Endothelial cell of umbilical vein (primary cell): ENCODE results near the gene HOXA3. TPM values are rescaled to one million over a fixed set of nuclear protein-coding genes. Genes with fewer than 3 reads are reported as not detected.

Experiments
- BruUV-seq: library from RNA; stranded (reverse); fragments of 400-500 nt; replicated peaks from 2 replicates; lab custom pipeline; 2021; lab: Mats Ljungman, UMichigan
- CTCF ChIA-PET: fragments of 300-600, 350-600 bp; sonication (Branson Sonifier 250); formaldehyde crosslinking; loops from one replicate; lab custom pipeline; 2021; ENCODE audit warnings: antibody characterized with exemption, inconsistent platforms; lab: Charles Lee
- POLR2A ChIA-PET: fragments of 300-600, 350-600 bp; sonication (Branson Sonifier 250); formaldehyde crosslinking; loops from one replicate; lab custom pipeline; 2021; ENCODE audit warnings: antibody characterized with exemption, inconsistent platforms; lab: Charles Lee
- DNase-seq: peaks from one replicate; pipeline ENCODE4 v3.0.0-alpha.2; 2011; ENCODE audit warnings: low read depth, low spot score
- FAIRE-seq: peaks from 2 replicates; lab custom pipeline; 2011; peaks lifted over from hg19 to GRCh38; lab: Jason Lieb, UNC
- H2AFZ ChIP-seq: 2 replicates; pipeline ENCODE4 v1.6.0; 2012; ENCODE audit warnings: low read depth, low read length, control low read depth, inconsistent platforms
- H3K27ac ChIP-seq: 2 replicates; pipeline ENCODE4 v1.5.1; 2011; ENCODE audit warnings: low read depth, mild to moderate bottlenecking, control low read depth, low read length, moderate library complexity; ENCODE audit not compliant: insufficient read depth
- H3K27me3 ChIP-seq, 2 experiments: 2 replicates each; pipeline versions ENCODE4 v1.6.0 to v1.6.1; 2011; ENCODE audit warnings: low read length in 2 of 2, mixed read lengths in 1 of 2; ENCODE audit not compliant: control insufficient read depth in 2 of 2, insufficient read depth in 2 of 2
- H3K36me3 ChIP-seq, 2 experiments: 2 replicates in 1 of 2; 3 replicates in 1 of 2; pipeline ENCODE4 v1.5.1; 2011; ENCODE audit warnings: low read length in 2 of 2, mild to moderate bottlenecking in 1 of 2, moderate library complexity in 1 of 2; ENCODE audit not compliant: control insufficient read depth in 2 of 2, insufficient read depth in 2 of 2; ENCODE audit errors: extremely low read depth in 1 of 2
- H3K4me1 ChIP-seq: 3 replicates; pipeline ENCODE4 v1.5.1; 2011; ENCODE audit warnings: mild to moderate bottlenecking, low read length; ENCODE audit not compliant: control insufficient read depth, insufficient read depth; ENCODE audit errors: extremely low read depth
- H3K4me2 ChIP-seq: 2 replicates; pipeline ENCODE4 v1.6.1; 2011; ENCODE audit warnings: low read length, control low read depth, mixed read lengths; ENCODE audit not compliant: insufficient read depth
- H3K4me3 ChIP-seq, 3 experiments: fragments of 200-600 bp in 1 of 3; sonication (generic), shearing (Covaris generic) in 1 of 3; replicated peaks in 1 of 3; 2 replicates each; pipeline ENCODE4 v1.5.1; 2011 to 2016; ENCODE audit warnings: control low read depth in 3 of 3, low read length in 3 of 3, mild to moderate bottlenecking in 2 of 3, inconsistent platforms in 1 of 3, low read depth in 1 of 3, moderate library complexity in 1 of 3; ENCODE audit not compliant: insufficient read depth in 1 of 3
- H3K79me2 ChIP-seq: 2 replicates; pipeline ENCODE4 v1.6.0; 2012; ENCODE audit warnings: low read length, inconsistent platforms; ENCODE audit not compliant: control insufficient read depth, insufficient read depth
- H3K9ac ChIP-seq: replicated peaks from 2 replicates; pipeline ENCODE3; 2011; ENCODE audit warnings: low read length, control low read depth; ENCODE audit not compliant: insufficient read depth; ENCODE audit errors: extremely low read depth
- H3K9me1 ChIP-seq: replicated peaks from 3 replicates; pipeline ENCODE4 v1.6.0; 2011; ENCODE audit warnings: mild to moderate bottlenecking, low read length; ENCODE audit not compliant: control insufficient read depth, insufficient read depth; ENCODE audit errors: extremely low read depth
- H3K9me3 ChIP-seq: replicated peaks from 2 replicates; pipeline ENCODE4 v1.5.1; 2012; ENCODE audit warnings: low read length, inconsistent platforms; ENCODE audit not compliant: control insufficient read depth, insufficient read depth
- H4K20me1 ChIP-seq: replicated peaks from 2 replicates; pipeline ENCODE3; 2011; ENCODE audit warnings: mild to moderate bottlenecking, low read length; ENCODE audit not compliant: control insufficient read depth, insufficient read depth; ENCODE audit errors: extremely low read depth
- EZH2 ChIP-seq: IDR thresholded peaks from 2 replicates; pipeline ENCODE4 v1.6.1; 2012; ENCODE audit warnings: borderline replicate concordance, low read depth, mild to moderate bottlenecking, moderate library complexity, low read length, inconsistent platforms; ENCODE audit not compliant: severe bottlenecking
- FOS ChIP-seq: IDR thresholded peaks from 2 replicates; pipeline ENCODE4 v1.6.1; 2011; ENCODE audit warnings: mild to moderate bottlenecking, low read length, moderate library complexity, borderline replicate concordance; ENCODE audit not compliant: insufficient read depth
- GATA2 ChIP-seq: IDR thresholded peaks from 2 replicates; pipeline ENCODE4 v1.7.0; 2011; ENCODE audit warnings: low read depth, mild to moderate bottlenecking, moderate library complexity, mixed read lengths, low read length; ENCODE audit not compliant: insufficient read length, insufficient read depth
- JUN ChIP-seq: IDR thresholded peaks from 2 replicates; pipeline ENCODE4 v1.6.1; 2011; ENCODE audit warnings: borderline replicate concordance, low read depth; ENCODE audit not compliant: insufficient read length, insufficient read depth
- MYC ChIP-seq: IDR thresholded peaks from one replicate; pipeline ENCODE4 v1.6.1; 2011; ENCODE audit warnings: mild to moderate bottlenecking, low read depth, low read length
- POLR2A ChIP-seq: IDR thresholded peaks from 2 replicates; pipeline ENCODE4 v1.6.1; 2012; ENCODE audit warnings: low read depth, mild to moderate bottlenecking, control low read depth, low read length
- POLR2AphosphoS5 ChIP-seq: IDR thresholded peaks from 2 replicates; pipeline ENCODE4 v1.6.1; 2012; ENCODE audit warnings: low read depth, mild to moderate bottlenecking, control low read depth, low read length, moderate library complexity; ENCODE audit not compliant: insufficient read depth
- dilution Hi-C: fragments of 300-500 bp; cut with MboI; formaldehyde crosslinking; loops from one replicate; pipeline ENCODE4 v1.15.0; 2019; ENCODE audit warnings: low sequenced_read_pairs; ENCODE audit not compliant: extremely low pct_ligation_motif_present
- intact Hi-C: fragments of 100-400 bp; cut with micrococcal nuclease; formaldehyde crosslinking; loops from one replicate; pipeline ENCODE4 v1.10.0; 2022
- polyA plus RNA-seq, 4 experiments: library from polyadenylated mRNA; depleted of rRNA in 3 of 4; stranded (reverse) in 3 of 4; unstranded in 1 of 4; fragments of >200 nt; gene quantifications; 2 replicates each; pipeline versions ENCODE4 v1.2.1 to v1.2.3, GENCODE V29; 2011 to 2012; ENCODE audit warnings: missing spikeins in 1 of 4
- total RNA-seq: library from RNA; stranded (reverse); gene quantifications from 2 replicates; pipeline ENCODE4 v1.2.3, GENCODE V29; 2021
- TF ChIP-seq, protein P1 (sequence below), 2 donors: IDR thresholded peaks; 1 replicate in 1 of 2; 2 replicates in 1 of 2; pipeline ENCODE4 v1.5.1; 2011; ENCODE audit warnings: low read length in 2 of 2, mild to moderate bottlenecking in 2 of 2, moderate library complexity in 2 of 2, control low read depth in 1 of 2, inconsistent platforms in 1 of 2, low read depth in 1 of 2; ENCODE audit not compliant: insufficient read depth in 1 of 2; ENCODE audit errors: extremely low read depth in 1 of 2
- TF ChIP-seq, protein P2 (sequence below): IDR thresholded peaks from 2 replicates; pipeline ENCODE4 v1.6.1; 2011; ENCODE audit not compliant: insufficient read depth, insufficient read length

The HOXA3 gene
- total and polyA plus RNA-seq, 2 donors (not counting 3 experiments of a cell fraction or from before 2014, with no cell fraction given) = 4.7 to 14.0 TPM

DNA sequence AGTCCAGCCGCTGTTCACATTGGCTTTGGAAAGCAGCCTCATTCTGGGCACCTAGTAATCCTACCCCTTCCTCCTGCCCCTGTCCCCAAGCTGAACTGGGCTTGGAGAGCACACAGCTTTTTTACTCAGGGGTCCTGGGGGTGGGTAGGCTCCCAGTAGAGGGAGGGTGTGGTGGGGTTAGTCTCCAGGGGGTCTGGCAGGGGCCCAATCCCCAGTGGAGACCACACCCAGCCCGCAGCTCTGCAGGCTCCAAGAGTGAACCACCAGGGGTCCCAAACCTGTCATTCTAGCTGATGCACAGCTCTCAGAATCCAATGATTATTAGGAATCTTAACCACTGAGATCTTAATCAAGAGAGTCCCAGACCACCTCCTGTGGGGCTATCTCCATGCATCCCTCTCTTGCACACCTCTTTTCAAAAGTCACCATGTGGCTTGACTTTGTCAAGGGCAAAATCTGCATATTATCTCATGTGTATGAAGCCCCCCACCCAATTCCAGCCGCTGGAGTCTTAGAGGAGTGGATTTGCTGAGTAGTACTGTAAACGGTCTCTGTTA, 30.0 kb upstream of the HOXA3 start:
- Histone ChIP-seq H3K4me2 (peak overlapping the region; percentile 82), H3K9me3 (no peaks in the 10 kb centered on the region), H3K9me1 (no peaks in the 10 kb centered on the region), H3K4me1 (peaks cover 62% of the 10 kb centered on the region), H4K20me1 (no peaks in the 10 kb centered on the region), H3K27me3 (no peaks in the 10 kb centered on the region), H3K4me3 (peak overlapping the region; percentile 82 to 91 (median 84)), H3K36me3 (no peaks in the 10 kb centered on the region), H2AFZ (no peak overlapping the region), H3K9ac (peak overlapping the region; percentile 88), H3K79me2 (peaks cover 89% of the 10 kb centered on the region), H3K27ac (no peak overlapping the region)
- TF ChIP-seq, protein P1, sequence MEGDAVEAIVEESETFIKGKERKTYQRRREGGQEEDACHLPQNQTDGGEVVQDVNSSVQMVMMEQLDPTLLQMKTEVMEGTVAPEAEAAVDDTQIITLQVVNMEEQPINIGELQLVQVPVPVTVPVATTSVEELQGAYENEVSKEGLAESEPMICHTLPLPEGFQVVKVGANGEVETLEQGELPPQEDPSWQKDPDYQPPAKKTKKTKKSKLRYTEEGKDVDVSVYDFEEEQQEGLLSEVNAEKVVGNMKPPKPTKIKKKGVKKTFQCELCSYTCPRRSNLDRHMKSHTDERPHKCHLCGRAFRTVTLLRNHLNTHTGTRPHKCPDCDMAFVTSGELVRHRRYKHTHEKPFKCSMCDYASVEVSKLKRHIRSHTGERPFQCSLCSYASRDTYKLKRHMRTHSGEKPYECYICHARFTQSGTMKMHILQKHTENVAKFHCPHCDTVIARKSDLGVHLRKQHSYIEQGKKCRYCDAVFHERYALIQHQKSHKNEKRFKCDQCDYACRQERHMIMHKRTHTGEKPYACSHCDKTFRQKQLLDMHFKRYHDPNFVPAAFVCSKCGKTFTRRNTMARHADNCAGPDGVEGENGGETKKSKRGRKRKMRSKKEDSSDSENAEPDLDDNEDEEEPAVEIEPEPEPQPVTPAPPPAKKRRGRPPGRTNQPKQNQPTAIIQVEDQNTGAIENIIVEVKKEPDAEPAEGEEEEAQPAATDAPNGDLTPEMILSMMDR (IDR thresholded peaks at IDR 0.05; ENCODE audit: extremely low read depth in 1 of 2, insufficient read depth in 1 of 2, low read depth in 1 of 2, low read length in 2 of 2) = peak in 1 of 2 donors; percentile 30
- TF ChIP-seq MYC (no peak), POLR2A (no peak)
- no peak for DNase-seq
- dilution Hi-C loops = no loop called here
- ChIA-PET POLR2A (no interaction called here), CTCF (interaction anchor here (0.7 to 6.0 kb wide), 7 partner anchors 9 to 592 kb away, joined by 3 to 49 read pairs (median 4); partner anchors contain the start of gene HOXA10)
- FAIRE-seq = no peak
- intact Hi-C loops = no loop called here
- BruUV-seq = no TSS peak

DNA sequence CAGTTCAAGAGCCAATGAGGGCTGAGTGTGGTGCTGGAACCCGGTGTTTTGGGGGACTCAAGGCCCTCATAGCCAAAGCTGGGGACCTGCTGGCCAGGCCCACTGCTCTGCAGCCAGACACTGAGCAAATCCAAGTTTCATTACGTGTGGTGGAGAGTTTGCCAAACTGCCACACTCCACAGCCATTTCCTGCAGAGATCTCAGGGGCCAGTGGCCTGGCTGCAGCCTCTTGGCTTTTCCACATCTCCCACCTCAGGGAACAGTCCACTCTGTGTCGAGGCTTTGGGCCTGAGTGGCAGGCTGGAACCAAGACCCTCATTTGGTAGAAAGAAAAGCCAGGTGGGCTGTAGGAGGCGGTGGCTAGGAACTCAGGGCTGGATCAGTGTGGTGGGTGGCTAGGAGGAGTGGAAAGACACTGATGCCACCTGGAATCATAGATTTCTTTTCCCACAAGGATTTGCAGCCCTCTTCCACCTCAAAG, 29.5 kb upstream of the HOXA3 start:
- no peak for TF ChIP-seq POLR2AphosphoS5
- TF ChIP-seq, protein P2, sequence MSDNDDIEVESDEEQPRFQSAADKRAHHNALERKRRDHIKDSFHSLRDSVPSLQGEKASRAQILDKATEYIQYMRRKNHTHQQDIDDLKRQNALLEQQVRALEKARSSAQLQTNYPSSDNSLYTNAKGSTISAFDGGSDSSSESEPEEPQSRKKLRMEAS = no peak
- TF ChIP-seq GATA2 = no peak
- no peak for TF ChIP-seq POLR2A
- no peak for TF ChIP-seq MYC
- TF ChIP-seq EZH2 = no peak
- TF ChIP-seq FOS = no peak
- TF ChIP-seq, protein P1 (IDR thresholded peaks at IDR 0.05; ENCODE audit: extremely low read depth in 1 of 2, insufficient read depth in 1 of 2, low read depth in 1 of 2, low read length in 2 of 2) = no peak
- TF ChIP-seq JUN = no peak
- peaks cover 90% of the 10 kb centered on the region for H3K79me2 ChIP-seq
- peaks cover 62% of the 10 kb centered on the region for H3K4me1 ChIP-seq
- FAIRE-seq (peak; percentile 31), DNase-seq (no peak)
- no peaks in the 10 kb centered on the region for H3K27me3 ChIP-seq
- no peaks in the 10 kb centered on the region for H3K9me1 ChIP-seq
- ChIA-PET CTCF (interaction anchor here (0.7 to 6.0 kb wide), 4 partner anchors 8 to 593 kb away, joined by 3 to 49 read pairs (median 4); partner anchors contain the start of gene HOXA10), POLR2A (no interaction called here)
- no peak overlapping the region for H3K27ac ChIP-seq
- no TSS peak for BruUV-seq
- no peaks in the 10 kb centered on the region for H4K20me1 ChIP-seq
- H3K36me3 ChIP-seq = no peaks in the 10 kb centered on the region
- H3K4me2 ChIP-seq = peak overlapping the region; percentile 9
- H3K4me3 ChIP-seq = no peak overlapping the region
- intact Hi-C loops (no loop called here), dilution Hi-C loops (no loop called here)
- H3K9ac ChIP-seq = no peak overlapping the region
- no peaks in the 10 kb centered on the region for H3K9me3 ChIP-seq
- H2AFZ ChIP-seq = no peak overlapping the region
